Stimulated activated CD4-positive, alpha-beta T cell treated with anti-CD3 and anti-CD28 coated beads, Interleukin-15, amount 100 ng/mL, for 1 hour (primary cell): ENCODE measurements around the gene FARP1.

Source experiments
- DNase-seq, 2 donors: peaks; one replicate each; pipeline ENCODE4 v3.0.0-alpha.2; 2020; ENCODE audit warnings: low read depth in 1 of 2, low spot score in 1 of 2

FARP1 gene

GRCh38 chr13:98133946-98134345, 8.9 kb upstream of the FARP1 start:
- no peak for DNase-seq

GRCh38 chr13:98134901-98135300, 8.0 kb upstream of the FARP1 start:
- DNase-seq = no peak

- no peak for DNase-seq
Observed at GRCh38 chr13:98141091-98141490, 1.8 kb upstream of the FARP1 start.

- DNase-seq = no peak
Observed at GRCh38 chr13:98141509-98142379, 1.1 kb upstream of the FARP1 start.

- DNase-seq = no peak
Observed at GRCh38 chr13:98143157-98143553, 261 bp downstream of the FARP1 start.

GRCh38 chr13:98143601-98144026, 720 bp downstream of the FARP1 start:
- no peak for DNase-seq

- no peak for DNase-seq
Observed at GRCh38 chr13:98144027-98144741, 1.3 kb downstream of the FARP1 start.

- no peak for DNase-seq
Observed at GRCh38 chr13:98144801-98145350, 2.0 kb downstream of the FARP1 start.

GRCh38 chr13:98147521-98147920, 4.6 kb downstream of the FARP1 start:
- no peak for DNase-seq

GRCh38 chr13:98150832-98151479, 8.1 kb downstream of the FARP1 start:
- DNase-seq = no peak

GRCh38 chr13:98155475-98156109, 12.7 kb downstream of the FARP1 start:
- no peak for DNase-seq

- DNase-seq = no peak
Observed at GRCh38 chr13:98156259-98156658, 13.4 kb downstream of the FARP1 start.

- no peak for DNase-seq
Observed at GRCh38 chr13:98157188-98157587, 14.3 kb downstream of the FARP1 start.

GRCh38 chr13:98157609-98158008, 14.7 kb downstream of the FARP1 start:
- no peak for DNase-seq

- no peak for DNase-seq
Observed at GRCh38 chr13:98158172-98158899, 15.4 kb downstream of the FARP1 start.

- DNase-seq = no peak
Observed at GRCh38 chr13:98162935-98163334, 20.0 kb downstream of the FARP1 start.

GRCh38 chr13:98169331-98169730, 26.4 kb downstream of the FARP1 start:
- DNase-seq = no peak

- DNase-seq = no peak
Observed at GRCh38 chr13:98171900-98172589, 29.2 kb downstream of the FARP1 start.

- no peak for DNase-seq
Observed at GRCh38 chr13:98172590-98173422, 29.9 kb downstream of the FARP1 start.
